H9 (cell line): ENCODE data around the gene GRB10. TPM values are rescaled to one million over a fixed set of nuclear protein-coding genes. Genes with fewer than 3 reads are reported as not detected.
A peak's percentile ranks its signal among the peaks of the same experiment; 100 is the strongest.

Experiments used
- DNase-seq: peaks from one replicate; pipeline ENCODE4 v3.0.0-alpha.2; 2017
- H2AFZ ChIP-seq: one replicate; pipeline ENCODE4 v1.6.1; 2013; ENCODE audit warnings: mild to moderate bottlenecking, low read length, control low read depth, moderate library complexity
- H2AK5ac ChIP-seq: 2 replicates; pipeline ENCODE4 v1.6.1; 2013; ENCODE audit warnings: low read length, control low read depth, mixed read lengths; ENCODE audit not compliant: insufficient read length
- H2BK120ac ChIP-seq: one replicate; pipeline ENCODE4 v1.6.1; 2013; ENCODE audit warnings: low read depth, mild to moderate bottlenecking, low read length, control low read depth, inconsistent platforms; ENCODE audit not compliant: poor library complexity, severe bottlenecking
- H2BK12ac ChIP-seq: 2 replicates; pipeline ENCODE4 v1.6.1; 2013; ENCODE audit warnings: low read length, control low read depth, mixed read lengths, low read depth; ENCODE audit not compliant: insufficient read length
- H2BK15ac ChIP-seq: 2 replicates; pipeline ENCODE4 v1.6.1; 2013; ENCODE audit warnings: low read depth, low read length, control low read depth
- H2BK20ac ChIP-seq: one replicate; pipeline ENCODE4 v1.6.1; 2013; ENCODE audit warnings: low read depth, mild to moderate bottlenecking, low read length, control low read depth, inconsistent platforms; ENCODE audit not compliant: poor library complexity, severe bottlenecking
- H2BK5ac ChIP-seq: 2 replicates; pipeline ENCODE4 v1.6.1; 2013; ENCODE audit warnings: low read length, control low read depth, mixed read lengths; ENCODE audit not compliant: insufficient read length
- H3K14ac ChIP-seq: 2 replicates; pipeline ENCODE4 v1.6.1; 2013; ENCODE audit warnings: low read length, control low read depth; ENCODE audit not compliant: insufficient read depth
- H3K18ac ChIP-seq: 2 replicates; pipeline ENCODE4 v1.6.1; 2013; ENCODE audit warnings: low read depth, mild to moderate bottlenecking, mixed read lengths, low read length, control low read depth; ENCODE audit not compliant: insufficient read length
- H3K23ac ChIP-seq: 2 replicates; pipeline ENCODE4 v1.6.1; 2013; ENCODE audit warnings: low read length, control low read depth, mixed read lengths, low read depth; ENCODE audit not compliant: insufficient read length
- H3K23me2 ChIP-seq: 2 replicates; pipeline ENCODE4 v1.6.1; 2013; ENCODE audit warnings: low read depth, mild to moderate bottlenecking, mixed read lengths, low read length, control low read depth; ENCODE audit not compliant: insufficient read length, poor library complexity, severe bottlenecking
- H3K27ac ChIP-seq: 2 replicates; pipeline ENCODE4 v1.5.1; 2013; ENCODE audit warnings: low read length, control low read depth, mixed read lengths, low read depth; ENCODE audit not compliant: insufficient read length
- H3K27me3 ChIP-seq: 2 replicates; pipeline ENCODE4 v1.6.1; 2013; ENCODE audit warnings: low read length, control low read depth, inconsistent platforms; ENCODE audit not compliant: insufficient read depth
- H3K4ac ChIP-seq: 2 replicates; pipeline ENCODE4 v1.6.1; 2013; ENCODE audit warnings: low read depth, mild to moderate bottlenecking, control low read depth, inconsistent platforms, low read length, moderate library complexity
- H3K4me1 ChIP-seq: 2 replicates; pipeline ENCODE4 v1.6.1; 2013; ENCODE audit warnings: low read length, control low read depth, inconsistent platforms; ENCODE audit not compliant: insufficient read depth
- H3K4me2 ChIP-seq: 2 replicates; pipeline ENCODE4 v1.6.1; 2013; ENCODE audit warnings: low read length, control low read depth, mixed read lengths; ENCODE audit not compliant: insufficient read length, insufficient read depth
- H3K56ac ChIP-seq: 2 replicates; pipeline ENCODE4 v1.6.1; 2013; ENCODE audit warnings: low read depth, mild to moderate bottlenecking, mixed read lengths, low read length, control low read depth; ENCODE audit not compliant: insufficient read length
- H3K79me1 ChIP-seq: 2 replicates; pipeline ENCODE4 v1.6.1; 2013; ENCODE audit warnings: low read depth, mild to moderate bottlenecking, moderate library complexity, low read length, control low read depth, inconsistent platforms; ENCODE audit not compliant: insufficient read depth, poor library complexity, severe bottlenecking
- H3K79me2 ChIP-seq: 2 replicates; pipeline ENCODE4 v1.6.1; 2013; ENCODE audit warnings: low read length, control low read depth, inconsistent platforms; ENCODE audit not compliant: insufficient read depth
- H3K9ac ChIP-seq: 2 replicates; pipeline ENCODE4 v1.6.1; 2013; ENCODE audit warnings: low read length, control low read depth, mixed read lengths; ENCODE audit not compliant: insufficient read length; ENCODE audit errors: extremely low read depth
- H3K9me3 ChIP-seq: one replicate; pipeline ENCODE4 v1.6.1; 2013; ENCODE audit warnings: low read depth, low read length, inconsistent platforms; ENCODE audit not compliant: control insufficient read depth
- H3T11ph ChIP-seq: one replicate; pipeline ENCODE4 v1.6.1; 2013; ENCODE audit warnings: mild to moderate bottlenecking, low read length, control low read depth, inconsistent platforms
- H4K20me1 ChIP-seq: one replicate; pipeline ENCODE4 v1.6.1; 2013; ENCODE audit not compliant: control insufficient read depth, insufficient read length, insufficient read depth
- H4K5ac ChIP-seq: 2 replicates; pipeline ENCODE4 v1.6.1; 2013; ENCODE audit warnings: low read depth, mild to moderate bottlenecking, mixed read lengths, low read length, control low read depth; ENCODE audit not compliant: insufficient read length
- H4K8ac ChIP-seq: replicated peaks from 2 replicates; pipeline ENCODE4 v1.6.1; 2013; ENCODE audit warnings: low read length, control low read depth, mixed read lengths, low read depth; ENCODE audit not compliant: insufficient read length
- H4K91ac ChIP-seq: 2 replicates; pipeline ENCODE4 v1.6.1; 2013; ENCODE audit warnings: low read depth, mild to moderate bottlenecking, moderate library complexity, mixed read lengths, low read length, control low read depth; ENCODE audit not compliant: insufficient read length
- H3K27ac Mint-ChIP-seq, 3 experiments: 2 replicates in 2 of 3; 3 replicates in 1 of 3; pipeline ENCODE4 v1.8.0; 2020 to 2021; ENCODE audit warnings: mixed read lengths in 3 of 3, mild to moderate bottlenecking in 1 of 3, moderate library complexity in 1 of 3
- H3K27me3 Mint-ChIP-seq: 2 replicates; pipeline ENCODE4 v1.8.0; 2021; ENCODE audit warnings: low read depth, mild to moderate bottlenecking, moderate library complexity, mixed read lengths
- H3K36me3 Mint-ChIP-seq, 3 experiments: 2 replicates in 2 of 3; 3 replicates in 1 of 3; pipeline ENCODE4 v1.8.0; 2020 to 2021; ENCODE audit warnings: low read depth in 3 of 3, mixed read lengths in 3 of 3; ENCODE audit not compliant: insufficient read depth in 1 of 3
- H3K4me1 Mint-ChIP-seq, 2 experiments: 2 replicates each; pipeline ENCODE4 v1.8.0; 2020; ENCODE audit warnings: mixed read lengths in 2 of 2
- H3K4me3 Mint-ChIP-seq, 2 experiments: 2 replicates in 1 of 2; 3 replicates in 1 of 2; pipeline ENCODE4 v1.8.0; 2020 to 2021; ENCODE audit warnings: mild to moderate bottlenecking in 2 of 2, mixed read lengths in 2 of 2, moderate library complexity in 1 of 2
- H3K9me3 Mint-ChIP-seq, 2 experiments: 2 replicates in 1 of 2; 3 replicates in 1 of 2; pipeline ENCODE4 v1.8.0; 2020; ENCODE audit warnings: mild to moderate bottlenecking in 2 of 2, mixed read lengths in 2 of 2, moderate library complexity in 1 of 2
- CTCF ChIP-seq: fragments of 200-600 bp; sonication (generic); conservative IDR thresholded peaks from 3 replicates; pipeline ENCODE4 v1.8.0; 2021; ENCODE audit warnings: antibody characterized with exemption, mild to moderate bottlenecking
- WGBS: extraction: QIAGEN DNeasy Blood & Tissue Kit; methylation state at CpG from one replicate; pipeline ENCODE4 v1.1.7; 2013; ENCODE audit warnings: missing lambda C conversion rate, low lambda C conversion rate, mixed read lengths; ENCODE audit not compliant: insufficient read length; ENCODE audit errors: extremely low coverage; 5-methylcytosine and 5-hydroxymethylcytosine counted together
- total RNA-seq: library from RNA; stranded (reverse); gene quantifications from 2 replicates; pipeline ENCODE4 v1.2.1, GENCODE V29; 2021

Gene GRB10
- total RNA-seq, 1 experiment from 2014 or later = 108 TPM

DNA sequence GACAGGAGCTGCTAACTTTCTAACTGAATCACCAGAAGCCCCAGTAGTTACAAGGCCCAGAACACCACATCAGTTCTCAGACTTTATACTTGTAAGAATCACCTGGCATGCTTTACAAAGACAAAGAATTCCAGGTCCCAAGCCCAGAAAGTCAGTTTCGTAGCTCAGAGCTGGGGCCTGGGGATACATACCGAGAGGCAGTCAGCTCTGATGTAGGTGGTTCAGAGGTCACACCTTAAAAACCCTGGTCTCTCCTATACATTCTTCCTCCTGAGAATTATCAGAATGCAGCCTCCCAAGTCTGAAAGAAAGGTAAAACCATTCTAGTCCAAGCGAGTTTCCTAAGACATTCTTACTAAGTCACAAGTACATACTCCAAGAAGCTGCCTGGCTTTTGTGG, 2.3 kb downstream of the GRB10 start:
- H3K4me1 ChIP-seq = peaks cover 4% of the 10 kb centered on the region
- no peak overlapping the region for H3K27ac ChIP-seq
- no peak overlapping the region for H3K14ac ChIP-seq
- Mint-ChIP-seq H3K27me3 (peaks cover 5% of the 10 kb centered on the region; the same call in 1 of the 2 replicates), H3K36me3 (peaks cover 17 to 31% (median 22%) of the 10 kb centered on the region in 3 experiments), H3K4me1 (peaks cover 55 to 62% of the 10 kb centered on the region in 2 experiments), H3K9me3 (peaks cover 6 to 12% of the 10 kb centered on the region in 2 experiments; a peak in 4 of 5 replicates), H3K27ac (peak overlapping the region in 1 of 3 experiments; percentile 78; a peak in 1 of 7 replicates), H3K4me3 (no peak overlapping the region)
- no peak overlapping the region for H3K9ac ChIP-seq
- no peak for TF ChIP-seq CTCF
- no peak overlapping the region for H3K23ac ChIP-seq
- no peak overlapping the region for H4K8ac ChIP-seq
- no peak overlapping the region for H4K5ac ChIP-seq
- H3K4ac ChIP-seq = no peak overlapping the region
- H2BK15ac ChIP-seq = no peak overlapping the region
- H3K79me2 ChIP-seq = peaks cover 59% of the 10 kb centered on the region
- DNase-seq = no peak
- no peak overlapping the region for H3T11ph ChIP-seq
- H3K4me2 ChIP-seq = no peak overlapping the region
- H3K9me3 ChIP-seq = no peaks in the 10 kb centered on the region
- H3K18ac ChIP-seq = no peak overlapping the region
- H4K91ac ChIP-seq = no peak overlapping the region
- H2BK20ac ChIP-seq = no peak overlapping the region
- no peaks in the 10 kb centered on the region; the same call in 1 of the 2 replicates for H3K27me3 ChIP-seq
- no peak overlapping the region for H3K56ac ChIP-seq
- no peak overlapping the region for H2BK5ac ChIP-seq
- H2AFZ ChIP-seq = no peak overlapping the region
- WGBS = no CpG with 5 or more reads among the region's 3 CpGs
- peaks cover 5% of the 10 kb centered on the region for H3K79me1 ChIP-seq
- H2BK12ac ChIP-seq = no peak overlapping the region
- H4K20me1 ChIP-seq = no peaks in the 10 kb centered on the region
- H2BK120ac ChIP-seq = no peak overlapping the region
- peaks cover 4% of the 10 kb centered on the region for H3K23me2 ChIP-seq
- no peak overlapping the region for H2AK5ac ChIP-seq
